GM19452 (cell line): ENCODE measurements around the gene TMIGD2.
"Not testable (repeated sequence)": the region's sequence is repeated elsewhere in the genome, so short reads cannot be mapped to it uniquely, and the experiment has no call there.

Experiments used
- ATAC-seq: cut with Tn5 transposase; IDR thresholded peaks from one replicate; pipeline ENCODE4 v1.9.1; 2021; ENCODE audit not compliant: unreplicated experiment

TMIGD2 gene, protein sequence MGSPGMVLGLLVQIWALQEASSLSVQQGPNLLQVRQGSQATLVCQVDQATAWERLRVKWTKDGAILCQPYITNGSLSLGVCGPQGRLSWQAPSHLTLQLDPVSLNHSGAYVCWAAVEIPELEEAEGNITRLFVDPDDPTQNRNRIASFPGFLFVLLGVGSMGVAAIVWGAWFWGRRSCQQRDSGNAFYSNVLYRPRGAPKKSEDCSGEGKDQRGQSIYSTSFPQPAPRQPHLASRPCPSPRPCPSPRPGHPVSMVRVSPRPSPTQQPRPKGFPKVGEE

DNA sequence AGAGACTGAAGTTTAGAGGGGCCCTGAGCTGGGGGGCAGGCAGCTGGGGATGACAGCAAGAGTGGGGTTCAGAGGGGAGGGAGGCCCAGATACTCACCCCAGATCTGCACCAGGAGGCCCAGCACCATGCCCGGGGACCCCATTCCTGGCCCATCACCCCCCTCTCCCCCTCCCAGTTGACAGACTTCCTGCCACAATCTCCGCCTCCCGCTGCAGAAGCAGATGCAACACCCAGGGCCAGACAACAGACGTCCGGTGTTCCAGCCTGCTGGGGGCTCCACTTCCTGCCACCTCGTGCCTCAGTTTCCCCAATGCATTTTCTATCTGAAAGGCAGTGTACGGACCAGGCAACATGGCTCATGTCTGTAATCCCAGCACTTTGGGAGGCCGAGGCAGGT, at the start of gene TMIGD2:
TMIGD2 (minus strand) TSS at position 147 of the 398 bp plus-strand sequence; CDS start at position 143, 4 bp downstream.
- ATAC-seq: no peak

DNA sequence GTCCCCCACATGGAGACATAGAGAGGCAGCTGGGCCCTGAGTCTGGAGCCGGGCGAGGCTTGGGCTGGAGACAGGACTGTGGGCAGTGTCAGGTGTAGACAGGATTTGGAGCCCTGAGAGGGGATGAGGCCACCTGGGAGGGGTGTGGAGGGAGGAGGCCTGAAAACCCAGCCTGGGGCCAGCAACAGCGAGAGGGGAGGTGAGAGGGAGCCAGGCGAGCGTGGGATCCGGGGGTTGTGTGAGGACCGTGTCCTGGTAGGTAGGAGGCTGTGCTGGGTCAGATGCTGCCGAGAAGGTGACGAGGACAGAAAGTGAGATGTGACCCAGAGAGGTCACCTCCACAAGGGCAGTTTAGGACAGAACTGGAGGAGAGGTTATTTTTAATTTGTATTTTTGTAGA, 48.5 kb upstream of the TMIGD2 start:
- no peak for ATAC-seq

DNA sequence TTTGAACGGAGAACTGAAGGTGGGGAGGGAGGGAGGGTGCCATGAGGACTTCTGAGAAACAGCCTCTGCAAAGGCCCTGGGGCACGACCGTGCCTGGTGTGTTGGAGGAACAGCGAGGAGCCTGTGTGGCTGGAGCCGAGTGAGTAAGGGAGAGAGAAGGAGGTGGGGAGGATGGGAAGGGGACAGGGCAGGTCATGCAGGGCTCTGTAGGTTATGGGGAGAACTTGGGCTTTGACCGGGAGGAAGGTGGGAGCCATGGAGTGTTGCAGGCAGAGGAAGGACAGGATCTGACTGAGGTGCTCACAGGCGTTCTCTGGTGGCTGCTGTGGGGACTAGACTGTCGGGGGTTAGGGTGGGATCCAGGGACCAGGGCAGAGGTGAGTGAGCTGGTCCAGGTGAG, 47.9 kb upstream of the TMIGD2 start:
- ATAC-seq: no peak

DNA sequence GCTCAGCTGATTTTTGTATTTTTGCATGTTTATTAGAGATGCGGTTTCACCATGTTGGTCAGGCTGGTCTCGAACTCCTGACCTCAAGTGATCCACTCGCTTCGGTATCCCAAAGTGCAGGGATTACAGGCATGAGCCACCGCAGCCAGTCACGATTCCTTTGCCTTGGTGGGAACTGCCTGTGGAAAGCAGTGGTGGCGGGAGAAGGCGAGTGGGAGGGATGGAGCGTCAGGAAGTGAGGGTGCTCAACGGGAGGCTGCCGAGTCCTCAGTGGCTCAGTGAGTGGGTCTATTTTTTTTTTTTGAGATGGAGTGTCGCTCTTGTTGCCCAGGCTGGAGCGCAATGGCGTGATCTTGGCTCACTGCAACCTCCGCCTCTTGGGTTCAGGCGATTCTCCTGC, 47.0 kb upstream of the TMIGD2 start:
- not testable (repeated sequence) for ATAC-seq

DNA sequence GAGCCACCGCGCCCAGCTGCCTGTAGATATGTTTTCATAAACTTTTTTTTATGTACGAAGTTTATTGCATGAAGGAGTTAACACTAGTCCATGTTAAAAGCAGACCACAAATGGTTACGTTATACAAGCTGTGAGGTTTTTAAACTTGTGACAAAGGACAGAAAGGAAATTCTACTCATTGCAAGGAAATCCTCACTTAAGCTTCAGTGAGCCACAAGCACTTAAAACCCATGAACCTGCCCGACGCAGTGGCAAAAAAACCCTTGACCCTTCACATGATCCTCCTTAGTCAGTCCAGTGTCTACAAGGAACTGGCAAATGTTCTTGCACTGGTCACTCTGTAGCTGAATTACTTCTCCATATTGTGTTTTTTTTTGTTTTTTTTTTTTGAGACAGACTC, 45.3 kb upstream of the TMIGD2 start:
- ATAC-seq: no peak

DNA sequence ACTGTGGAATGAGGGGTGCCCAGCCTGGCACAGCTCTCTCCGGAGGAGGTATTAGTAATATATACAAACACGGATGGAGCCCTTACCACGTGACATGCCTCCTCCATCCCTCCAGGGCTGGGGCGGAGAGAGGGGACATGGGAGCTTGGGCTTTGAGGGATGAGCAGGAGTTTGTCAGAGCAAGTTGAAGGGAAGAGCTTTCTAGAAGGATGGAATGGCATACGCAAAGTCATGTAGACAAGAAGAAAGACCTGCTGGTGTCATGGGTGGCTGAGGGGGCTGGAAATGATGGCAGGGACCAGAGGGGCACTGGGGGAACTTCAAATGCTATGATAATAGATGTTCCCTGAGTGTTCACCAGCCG, 43.8 kb upstream of the TMIGD2 start:
- ATAC-seq: no peak

DNA sequence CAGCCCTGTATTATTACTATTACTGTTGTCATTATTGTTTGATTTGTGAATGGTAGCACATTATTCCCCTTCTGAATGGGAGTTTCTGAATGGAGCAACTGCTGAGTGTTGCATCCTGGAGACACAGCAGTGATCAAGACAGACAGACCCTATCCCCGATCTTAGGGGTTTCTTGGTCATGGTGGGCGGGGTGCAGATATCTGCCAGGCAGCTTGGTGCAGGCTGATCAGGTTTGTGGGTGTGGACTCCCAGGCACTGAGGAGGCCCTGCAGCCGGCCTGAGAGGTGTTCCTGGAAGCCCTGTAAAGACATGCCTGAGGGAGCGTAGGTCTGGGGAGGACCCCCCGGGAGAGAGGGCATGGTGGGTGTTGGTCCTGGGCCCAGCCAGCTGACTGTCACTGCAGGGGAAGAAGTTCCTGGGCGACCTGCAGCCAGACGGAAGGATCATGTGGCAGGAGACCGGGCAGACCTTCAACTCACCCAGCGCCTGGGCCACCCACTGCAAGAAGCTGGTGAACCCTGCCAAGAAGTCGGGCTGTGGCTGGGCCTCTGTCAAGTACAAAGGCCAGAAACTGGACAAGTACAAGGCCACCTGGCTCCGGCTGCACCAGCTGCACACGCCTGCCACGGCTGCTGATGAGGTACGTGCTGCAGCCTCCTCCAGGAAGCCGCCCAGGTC, 43.3 kb upstream of the TMIGD2 start:
- no peak for ATAC-seq

DNA sequence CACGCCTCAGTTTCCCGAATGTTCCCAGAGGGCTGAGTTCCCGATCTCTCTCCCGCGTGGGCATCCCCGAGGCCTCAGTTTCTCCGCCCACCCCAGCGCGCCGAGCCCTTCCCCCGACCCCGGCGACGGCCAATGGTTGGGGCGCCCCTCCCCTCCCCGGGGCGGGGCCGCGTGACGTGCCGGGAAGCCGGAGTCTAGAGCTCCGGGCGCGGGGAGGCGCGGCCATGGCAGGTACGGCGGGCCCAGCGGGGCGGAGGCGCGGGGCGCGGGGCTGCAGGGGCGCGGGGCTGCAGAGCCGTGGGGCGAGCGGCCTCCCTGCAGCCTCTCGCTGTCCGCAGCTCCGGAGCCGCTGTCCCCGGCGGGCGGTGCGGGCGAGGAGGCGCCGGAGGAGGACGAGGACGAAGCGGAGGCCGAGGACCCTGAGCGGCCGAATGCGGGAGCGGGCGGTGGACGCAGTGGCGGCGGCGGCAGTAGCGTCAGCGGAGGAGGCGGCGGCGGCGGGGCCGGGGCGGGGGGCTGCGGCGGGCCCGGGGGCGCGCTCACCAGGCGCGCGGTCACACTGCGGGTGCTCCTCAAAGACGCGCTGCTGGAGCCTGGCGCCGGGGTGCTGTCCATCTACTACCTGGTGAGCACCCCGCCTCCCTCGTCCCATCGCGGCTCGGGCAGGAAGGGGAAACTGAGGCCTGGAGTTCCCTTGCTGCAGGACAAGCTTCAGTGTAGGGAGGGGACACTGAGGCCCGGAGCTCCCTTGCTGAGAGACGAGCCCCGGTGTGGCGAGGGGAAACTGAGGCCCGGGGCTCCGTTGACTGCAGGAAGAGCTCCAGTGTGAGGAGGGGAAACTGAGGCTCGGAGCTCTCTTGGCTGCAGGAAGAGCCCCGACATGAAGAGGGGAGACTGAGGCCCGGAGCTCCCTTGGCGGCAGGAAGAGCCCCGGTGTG, 41.5 kb upstream of the TMIGD2 start, which contains the start of gene MPND:
MPND (plus strand) TSS at position 193 of the 938 bp plus-strand sequence; CDS start at position 225, 32 bp downstream.
- ATAC-seq: peak; percentile 57

DNA sequence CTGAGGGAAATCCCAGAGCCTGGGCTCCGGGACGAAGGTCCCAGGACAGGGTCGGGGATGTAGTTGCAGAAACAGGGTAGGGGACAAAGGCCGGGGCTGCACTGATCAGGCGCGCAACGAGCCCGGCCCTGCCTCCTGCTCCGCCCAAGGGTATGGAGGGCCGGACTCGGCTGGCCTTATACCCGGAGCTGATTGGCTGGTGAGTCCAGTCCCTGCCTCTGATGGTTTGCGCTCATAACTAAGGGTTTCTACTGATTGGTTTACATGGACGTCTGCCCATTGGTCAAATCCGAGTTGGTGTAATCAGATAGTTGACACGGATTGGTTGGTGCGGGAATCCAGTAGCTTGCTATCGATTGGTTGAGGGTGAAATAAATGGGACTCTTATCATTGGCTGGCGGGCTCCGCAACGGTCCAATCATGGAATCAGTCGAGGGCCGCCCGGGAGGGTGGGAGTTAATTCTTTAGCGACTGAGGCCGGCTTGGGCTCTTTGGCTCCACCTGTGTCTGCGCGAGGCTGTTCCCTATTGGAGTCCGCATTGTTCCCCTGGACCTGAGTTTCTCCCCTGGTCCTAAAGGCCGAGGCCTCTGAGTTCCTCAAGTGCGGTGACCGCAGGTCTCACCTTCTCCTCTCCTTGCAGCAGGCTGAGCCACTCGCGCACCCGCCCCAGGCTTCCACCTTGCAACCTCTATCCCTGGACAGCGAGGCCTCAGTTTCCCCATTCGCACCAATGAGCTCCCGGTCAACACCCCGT, 40.6 kb upstream of the TMIGD2 start:
- peak; percentile 82 for ATAC-seq

DNA sequence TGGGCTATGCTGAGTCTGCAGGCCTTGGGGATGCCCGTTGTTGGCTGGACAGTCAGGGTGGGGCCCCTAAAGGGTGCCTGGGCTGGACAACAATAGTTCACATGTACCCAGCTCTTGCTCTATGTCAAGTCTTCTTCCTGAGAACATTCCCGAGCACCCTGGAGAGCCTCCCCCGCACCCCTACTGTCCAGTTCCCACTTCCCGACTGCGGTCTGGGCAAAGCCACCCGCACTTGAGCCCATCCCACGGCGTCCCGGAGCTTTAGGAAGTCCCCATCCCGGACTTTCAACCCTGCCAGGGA, 40.1 kb upstream of the TMIGD2 start:
- no peak for ATAC-seq

DNA sequence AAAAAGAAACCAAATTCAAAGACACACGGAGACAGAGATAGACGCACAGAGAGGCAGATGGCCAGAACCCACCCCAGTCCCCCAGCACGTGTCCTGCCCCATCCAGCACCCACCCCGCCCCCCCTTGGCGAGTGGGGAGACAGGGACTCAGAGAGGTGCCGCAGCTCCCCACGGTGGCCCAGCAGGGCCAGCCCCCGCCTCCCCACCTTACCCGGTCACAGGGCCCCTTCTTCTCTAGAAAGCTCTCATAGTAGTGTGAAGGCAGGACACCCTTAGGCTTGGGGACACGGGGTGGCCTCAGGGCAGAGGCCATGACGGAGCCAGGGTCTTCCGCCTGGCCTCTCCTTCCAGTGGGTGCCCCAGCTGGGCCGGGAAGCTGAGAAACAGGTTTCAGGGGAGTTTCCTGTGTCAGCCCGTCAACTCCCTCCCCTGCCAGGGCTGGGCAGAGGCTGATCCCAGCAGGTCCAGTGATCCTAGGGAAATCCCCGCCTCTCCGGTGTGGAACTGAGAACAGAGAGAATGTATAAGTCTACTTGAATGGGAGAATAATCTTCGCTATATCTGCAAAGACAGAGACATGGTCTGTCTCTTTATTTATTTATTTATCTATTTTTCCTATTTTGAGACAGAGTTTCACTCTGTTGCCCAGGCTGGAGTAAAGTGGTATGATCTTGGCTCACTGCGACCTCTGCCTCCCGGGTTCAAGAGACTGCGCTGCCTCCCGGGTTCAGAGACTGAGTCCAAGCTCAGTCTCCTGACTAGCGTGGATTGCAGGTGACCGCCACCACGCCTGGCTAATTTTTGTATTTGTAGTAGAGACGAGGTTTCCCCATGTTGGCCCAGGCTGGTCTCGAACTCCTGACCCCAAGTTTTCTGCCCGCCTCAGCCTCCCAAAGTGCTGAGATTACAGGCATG, 36.5 kb upstream of the TMIGD2 start, which contains the start of gene STAP2:
STAP2 (minus strand) TSS at position 387 of the 915 bp plus-strand sequence; CDS start at position 313, 74 bp downstream.
- no peak for ATAC-seq

DNA sequence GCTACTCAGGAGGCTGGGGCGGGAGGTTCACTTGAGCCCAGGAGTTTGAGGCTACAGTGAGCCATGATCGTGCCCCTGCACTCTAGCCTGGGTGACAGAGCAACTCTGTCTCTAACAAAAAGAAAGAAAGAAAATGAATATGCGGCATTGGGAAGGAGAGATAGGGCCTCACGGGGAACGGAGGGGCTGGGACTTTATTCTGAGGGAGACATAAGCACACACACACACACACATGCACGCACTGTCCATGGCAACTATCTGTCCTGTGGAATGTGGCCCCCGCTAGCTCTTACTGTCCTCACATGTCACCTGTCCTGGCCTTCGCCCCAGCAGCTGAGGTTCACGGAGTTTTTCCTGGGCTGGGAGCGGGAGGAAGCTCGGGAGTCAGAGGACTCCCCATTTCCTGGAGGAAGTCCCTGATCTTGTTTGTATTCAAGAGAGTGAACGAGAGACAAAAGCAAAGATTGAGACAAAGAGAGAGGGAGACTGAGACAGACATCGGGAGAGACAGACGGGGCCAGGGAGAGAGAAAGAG, 35.8 kb upstream of the TMIGD2 start:
- ATAC-seq: no peak

DNA sequence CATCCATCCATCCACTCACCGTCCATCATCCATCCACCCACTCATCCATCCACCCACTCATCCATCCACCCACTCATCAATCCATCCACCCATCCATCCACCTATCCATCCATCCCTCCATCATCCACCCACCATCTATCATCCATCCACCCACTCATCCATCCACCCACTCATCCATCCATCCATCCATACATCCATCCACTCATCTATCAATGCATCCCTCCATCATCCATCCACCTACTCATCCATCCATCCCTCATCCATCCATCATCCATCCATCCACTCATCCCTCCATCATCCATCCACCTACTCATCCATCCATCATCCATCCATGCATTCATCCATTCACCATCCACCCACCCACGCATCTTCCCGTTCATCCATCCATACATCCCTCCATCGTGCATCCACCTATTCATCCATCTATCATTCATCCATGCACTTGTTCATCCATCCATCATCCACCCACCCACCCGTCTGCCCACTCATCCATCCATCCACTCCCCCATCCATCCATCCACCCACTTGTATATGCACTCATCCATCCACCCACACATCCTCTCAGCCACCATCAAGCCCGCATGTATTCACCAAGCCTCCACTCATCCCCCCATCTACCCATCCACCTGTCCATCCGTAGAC, 32.9 kb upstream of the TMIGD2 start:
- no peak for ATAC-seq

DNA sequence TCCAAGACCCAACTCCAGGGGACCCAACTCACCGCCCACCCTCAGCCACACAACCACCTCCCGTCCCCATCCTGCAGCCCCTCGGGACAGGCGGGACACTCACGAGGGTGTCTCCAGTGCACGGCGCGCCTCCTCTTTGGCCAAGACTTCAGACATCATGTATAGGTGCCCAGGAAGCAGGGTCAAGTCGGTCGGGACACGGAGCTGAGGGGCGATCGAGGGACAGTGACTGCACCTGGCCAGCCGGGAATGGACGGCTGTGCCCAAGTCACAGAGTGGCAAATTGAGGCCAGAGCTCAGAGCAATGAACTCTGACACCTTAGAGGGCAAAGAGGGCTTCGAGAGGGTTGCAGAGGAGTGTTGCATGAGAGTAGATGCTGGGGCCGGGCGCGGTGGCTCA, 27.7 kb upstream of the TMIGD2 start:
- ATAC-seq: no peak

DNA sequence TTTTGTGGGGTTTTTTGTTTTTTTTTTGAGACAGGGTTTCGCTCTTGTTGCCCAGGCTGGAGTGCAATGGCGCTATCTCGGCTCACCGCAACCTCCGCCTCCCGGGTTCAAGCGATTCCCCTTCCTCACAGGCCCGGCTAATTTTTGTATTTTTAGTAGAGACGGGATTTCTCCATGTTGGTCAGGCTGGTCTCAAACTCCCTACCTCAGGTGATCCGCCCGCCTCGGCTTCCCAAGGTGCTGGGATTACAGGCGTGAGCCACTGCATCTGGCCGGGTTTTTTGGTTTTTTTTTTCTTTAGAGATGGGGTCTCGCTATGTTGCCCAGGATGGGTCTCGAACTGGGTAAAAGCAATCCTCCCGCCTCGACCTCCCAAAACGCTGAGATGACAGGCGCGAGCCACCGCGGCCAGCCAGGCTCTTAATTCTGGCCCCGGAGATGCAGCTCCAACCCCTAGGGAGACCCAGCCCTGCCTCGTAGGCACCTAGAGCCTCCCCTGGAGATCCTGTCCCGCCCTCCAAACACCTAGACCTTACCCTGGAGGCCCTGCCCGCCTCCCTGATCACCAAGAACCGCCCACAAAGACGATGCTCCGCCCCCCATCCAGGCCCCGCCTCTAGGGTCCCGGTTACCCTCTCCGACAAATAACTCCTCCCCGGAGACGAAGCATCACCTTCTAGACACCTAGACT, 26.9 kb upstream of the TMIGD2 start:
- not testable (repeated sequence) for ATAC-seq

DNA sequence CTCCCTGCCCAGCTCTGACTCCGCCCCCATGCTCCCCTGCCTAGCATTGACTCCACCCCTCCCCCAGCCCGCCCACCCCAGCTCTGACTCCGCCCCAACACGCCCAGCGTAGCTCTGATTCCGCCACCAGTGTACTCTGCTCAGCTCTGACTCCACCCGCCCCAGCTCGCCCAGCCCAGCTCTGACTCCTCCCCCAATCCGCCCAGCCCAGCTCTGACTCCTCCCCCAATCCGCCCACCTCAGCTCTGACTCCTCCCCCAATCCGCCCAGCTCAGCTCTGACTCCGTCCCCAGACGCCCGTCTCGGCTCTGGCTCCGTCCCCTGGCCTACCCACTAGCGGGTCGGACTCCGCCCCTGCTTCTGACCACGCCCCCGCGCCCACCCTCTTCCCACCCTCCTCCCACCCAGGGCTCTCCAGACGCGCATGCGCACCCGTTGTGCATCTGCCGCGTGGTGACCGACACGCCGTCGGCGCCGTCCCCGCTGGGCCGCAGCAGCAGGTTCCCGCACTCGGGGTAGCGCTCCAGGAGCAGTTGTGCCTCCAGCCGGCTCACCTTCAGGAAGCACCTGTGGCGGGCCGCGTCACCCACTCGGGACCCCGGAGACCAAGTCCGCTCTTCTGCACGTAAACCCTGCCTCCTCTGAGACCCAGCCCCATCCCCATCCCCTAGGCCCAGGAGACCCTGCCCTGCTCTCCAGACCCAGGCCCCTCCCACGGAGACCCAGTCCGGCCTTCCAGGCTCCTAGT, 26.2 kb upstream of the TMIGD2 start:
- peak; percentile 70 for ATAC-seq

DNA sequence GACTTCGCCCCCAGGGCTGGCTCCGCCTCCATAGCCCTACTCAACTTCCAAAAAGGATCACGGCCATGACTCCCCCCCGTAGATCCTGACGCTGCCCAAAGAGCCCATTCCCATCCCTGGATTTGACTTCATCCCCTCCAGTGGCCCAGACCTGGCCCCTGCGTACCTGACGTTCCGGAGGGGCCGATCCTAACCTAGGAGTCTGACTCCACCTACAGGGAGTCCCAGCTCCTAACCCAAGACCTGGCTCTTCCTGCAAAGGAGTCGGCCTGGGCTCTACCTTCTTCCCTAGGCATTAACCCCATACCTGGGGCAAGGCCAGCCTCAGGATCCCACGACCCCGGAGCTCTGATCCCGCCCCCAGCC, 25.7 kb upstream of the TMIGD2 start:
- peak; percentile 7 for ATAC-seq
